ENCODE results near the gene TBXAS1.

GRCh38 chr7:139916717-139917395 is 87.8 kb downstream of the TBXAS1 start:
- TF ChIP-seq CTCF (IDR thresholded peaks at IDR 0.05), result no peak
- no peak for TF ChIP-seq POLR2AphosphoS5 (IDR thresholded peaks at IDR 0.05)
- no peak for TF ChIP-seq POLR2A (IDR thresholded peaks at IDR 0.05)
